GM08714 (cell line): ENCODE measurements around the gene RIMBP2.

Source experiments
- H3K4me3 ChIP-seq: fragments of 200-500 bp; sonication (Bioruptor generic); 2 replicates; pipeline ENCODE4 v1.5.1; 2014; ENCODE audit warnings: mild to moderate bottlenecking, low read length, inconsistent platforms
- ZNF274 ChIP-seq: IDR thresholded peaks from 2 replicates; pipeline ENCODE4 v1.6.1; 2012; ENCODE audit warnings: mild to moderate bottlenecking, low read depth, low read length

Gene RIMBP2

GRCh38 chr12:130640496-130640895 is 75.6 kb downstream of the RIMBP2 start:
- no peak for TF ChIP-seq ZNF274
- H3K4me3 ChIP-seq = no peak overlapping the region

- TF ChIP-seq ZNF274 = no peak
- no peak overlapping the region for H3K4me3 ChIP-seq
Measured at GRCh38 chr12:130639476-130640424, 76.3 kb downstream of the RIMBP2 start.

- no peak for TF ChIP-seq ZNF274
- no peak overlapping the region for H3K4me3 ChIP-seq
Measured at GRCh38 chr12:130636370-130636769, 79.7 kb downstream of the RIMBP2 start.

GRCh38 chr12:130634866-130635265 is 81.2 kb downstream of the RIMBP2 start:
- H3K4me3 ChIP-seq = no peak overlapping the region
- TF ChIP-seq ZNF274 = no peak

GRCh38 chr12:130633771-130634170 is 82.3 kb downstream of the RIMBP2 start:
- H3K4me3 ChIP-seq = no peak overlapping the region
- no peak for TF ChIP-seq ZNF274

- TF ChIP-seq ZNF274 = no peak
- no peak overlapping the region for H3K4me3 ChIP-seq
Measured at GRCh38 chr12:130632642-130633041, 83.5 kb downstream of the RIMBP2 start.

GRCh38 chr12:130628304-130628703 is 87.8 kb downstream of the RIMBP2 start:
- no peak overlapping the region for H3K4me3 ChIP-seq
- no peak for TF ChIP-seq ZNF274

- TF ChIP-seq ZNF274 = no peak
- H3K4me3 ChIP-seq = no peak overlapping the region
Measured at GRCh38 chr12:130627175-130627574, 88.9 kb downstream of the RIMBP2 start.

GRCh38 chr12:130626601-130627000 is 89.5 kb downstream of the RIMBP2 start:
- no peak overlapping the region for H3K4me3 ChIP-seq
- TF ChIP-seq ZNF274 = no peak

GRCh38 chr12:130625201-130625600 is 90.9 kb downstream of the RIMBP2 start:
- H3K4me3 ChIP-seq = no peak overlapping the region
- no peak for TF ChIP-seq ZNF274

- TF ChIP-seq ZNF274 = no peak
- H3K4me3 ChIP-seq = no peak overlapping the region
Measured at GRCh38 chr12:130622803-130623202, 93.3 kb downstream of the RIMBP2 start.

GRCh38 chr12:130621696-130622298 is 94.3 kb downstream of the RIMBP2 start:
- TF ChIP-seq ZNF274 = no peak
- H3K4me3 ChIP-seq = no peak overlapping the region

GRCh38 chr12:130620756-130621155 is 95.3 kb downstream of the RIMBP2 start:
- TF ChIP-seq ZNF274 = no peak
- H3K4me3 ChIP-seq = no peak overlapping the region

- H3K4me3 ChIP-seq = no peak overlapping the region
- TF ChIP-seq ZNF274 = no peak
Measured at GRCh38 chr12:130620281-130620680, 95.8 kb downstream of the RIMBP2 start.

- no peak for TF ChIP-seq ZNF274
- H3K4me3 ChIP-seq = no peak overlapping the region
Measured at GRCh38 chr12:130619385-130620001, 96.6 kb downstream of the RIMBP2 start.
